ENCODE results near the gene MAN1C1.

- TF ChIP-seq, protein P1, sequence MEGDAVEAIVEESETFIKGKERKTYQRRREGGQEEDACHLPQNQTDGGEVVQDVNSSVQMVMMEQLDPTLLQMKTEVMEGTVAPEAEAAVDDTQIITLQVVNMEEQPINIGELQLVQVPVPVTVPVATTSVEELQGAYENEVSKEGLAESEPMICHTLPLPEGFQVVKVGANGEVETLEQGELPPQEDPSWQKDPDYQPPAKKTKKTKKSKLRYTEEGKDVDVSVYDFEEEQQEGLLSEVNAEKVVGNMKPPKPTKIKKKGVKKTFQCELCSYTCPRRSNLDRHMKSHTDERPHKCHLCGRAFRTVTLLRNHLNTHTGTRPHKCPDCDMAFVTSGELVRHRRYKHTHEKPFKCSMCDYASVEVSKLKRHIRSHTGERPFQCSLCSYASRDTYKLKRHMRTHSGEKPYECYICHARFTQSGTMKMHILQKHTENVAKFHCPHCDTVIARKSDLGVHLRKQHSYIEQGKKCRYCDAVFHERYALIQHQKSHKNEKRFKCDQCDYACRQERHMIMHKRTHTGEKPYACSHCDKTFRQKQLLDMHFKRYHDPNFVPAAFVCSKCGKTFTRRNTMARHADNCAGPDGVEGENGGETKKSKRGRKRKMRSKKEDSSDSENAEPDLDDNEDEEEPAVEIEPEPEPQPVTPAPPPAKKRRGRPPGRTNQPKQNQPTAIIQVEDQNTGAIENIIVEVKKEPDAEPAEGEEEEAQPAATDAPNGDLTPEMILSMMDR (IDR thresholded peaks at IDR 0.05; ENCODE audit: insufficient read depth, low read length, poor library complexity, severe bottlenecking): no peak
- no peak for TF ChIP-seq EZH2phosphoT487 (conservative IDR thresholded peaks at IDR 0.05; ENCODE audit: low read length)
These were observed 120.5 kb downstream of the MAN1C1 start for GRCh38 chr1:25737130-25737529.
